Gastrocnemius medialis (tissue), 4 donors: ENCODE measurements around the gene DNASE1L1.

Source experiments
- CTCF ChIP-seq, 5 experiments: fragments of 450-650 bp in 3 of 5; fragments of 200-600 bp in 2 of 5; sonication (generic) in 2 of 5; IDR thresholded peaks in 4 of 5; conservative IDR thresholded peaks in 1 of 5; 1 replicate in 4 of 5; 2 replicates in 1 of 5; pipeline ENCODE4 v1.5.1; 2016 to 2019; ENCODE audit warnings: antibody characterized with exemption in 5 of 5, mild to moderate bottlenecking in 3 of 5, moderate library complexity in 3 of 5
- POLR2A ChIP-seq, 2 donors: fragments of 450-650 bp; IDR thresholded peaks; one replicate each; pipeline ENCODE4 v1.6.1; 2017; ENCODE audit warnings: antibody characterized with exemption in 2 of 2, mild to moderate bottlenecking in 2 of 2, moderate library complexity in 2 of 2

GRCh38 chrX:154372612-154373022 lies 36.4 kb downstream of the DNASE1L1 start:
- TF ChIP-seq POLR2A (IDR thresholded peaks at IDR 0.05) (no peak), CTCF (IDR thresholded peaks at IDR 0.05 in 4 of 5, conservative IDR thresholded peaks at IDR 0.05 in 1 of 5) (no peak)
